ENCODE results near the gene TRIM59. TPM values are rescaled to one million over a fixed set of nuclear protein-coding genes. Genes with fewer than 3 reads are reported as not detected.

TRIM59 gene
- total and polyA plus RNA-seq, 2 of the 4 experiments (the other 2 are of a cell fraction): 8.0 to 65.4 TPM

DNA sequence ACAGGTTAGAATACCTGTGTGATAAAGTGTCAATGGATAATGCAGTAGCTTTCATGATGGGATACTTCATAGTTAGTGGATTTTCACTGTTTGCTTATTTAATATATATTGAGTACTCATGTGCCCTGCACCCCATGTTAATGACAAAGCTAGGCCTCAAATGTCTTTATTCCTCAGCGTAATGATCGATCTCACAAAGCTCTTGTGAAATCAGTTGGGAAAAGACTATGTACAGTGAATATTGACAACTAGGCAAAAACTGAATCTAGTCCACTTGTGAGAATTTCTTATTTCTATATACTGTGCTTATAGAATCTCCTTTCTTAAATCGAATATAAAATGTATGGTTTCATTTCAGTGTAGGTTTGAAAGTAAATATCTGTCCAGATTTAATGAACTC lies 32.3 kb downstream of the TRIM59 start:
- Histone ChIP-seq H2BK15ac (ENCODE audit: low read depth, low read length) (no peak overlapping the region), H3K36me3 (ENCODE audit: control insufficient read depth, insufficient read depth, low read length) (peaks cover 16% of the 10 kb centered on the region), H3K27me3 (ENCODE audit: control insufficient read depth, insufficient read depth, low read length) (no peaks in the 10 kb centered on the region), H3K56ac (ENCODE audit: extremely low read depth, insufficient read depth, low read length) (no peak overlapping the region), H3K9me1 (ENCODE audit: insufficient read depth, low read length) (peaks cover 3% of the 10 kb centered on the region; the same call in 1 of the 2 replicates), H2BK20ac (ENCODE audit: low read depth, low read length) (no peak overlapping the region), H3K18ac (ENCODE audit: low read depth, low read length) (no peak overlapping the region), H3K4ac (ENCODE audit: low read depth, low read length) (no peak overlapping the region), H3K4me1 (ENCODE audit: control insufficient read depth, insufficient read depth, low read length) (peaks cover 2% of the 10 kb centered on the region), H4K91ac (ENCODE audit: insufficient read depth, low read depth, low read length) (no peak overlapping the region), H4K20me1 (ENCODE audit: insufficient read depth, low read length) (no peaks in the 10 kb centered on the region), H2AFZ (replicated peaks; ENCODE audit: low read length, poor library complexity) (no peak overlapping the region), H3K14ac (replicated peaks; ENCODE audit: low read depth, low read length) (no peak overlapping the region), H3K4me2 (ENCODE audit: low read depth, low read length) (no peak overlapping the region), H3K79me1 (ENCODE audit: low read depth in 1 of 2, low read length in 2 of 2) (peaks cover 30 to 32% of the 10 kb centered on the region in 2 experiments), H2AK9ac (replicated peaks; ENCODE audit: low read depth, low read length, poor library complexity) (no peak overlapping the region), H2BK5ac (ENCODE audit: low read depth, low read length, poor library complexity, severe bottlenecking) (no peak overlapping the region), H3K27ac (ENCODE audit: insufficient read depth, low read length) (no peak overlapping the region), H3K9ac (ENCODE audit: low read depth, low read length) (no peak overlapping the region), H4K5ac (ENCODE audit: low read depth, low read length) (no peak overlapping the region; the same call in 1 of the 2 replicates), H2BK120ac (ENCODE audit: low read depth, low read length) (no peak overlapping the region), H3K23ac (ENCODE audit: low read depth, low read length) (no peak overlapping the region), H3K4me3 (ENCODE audit: insufficient read depth, low read depth, low read length) (no peak overlapping the region), H4K8ac (ENCODE audit: low read depth in 2 of 2, low read length in 2 of 2) (0 out of 4 replicates have a peak overlapping the region, but pooled peaks of 1 of the 2 experiments have one; percentile 25), H3K9me3 (ENCODE audit: control insufficient read depth, insufficient read depth, low read length) (no peaks in the 10 kb centered on the region), H2AK5ac (ENCODE audit: low read depth, low read length) (no peak overlapping the region)
- TF ChIP-seq BHLHE40 (IDR thresholded peaks at IDR 0.05; ENCODE audit: low read depth, low read length) (no peak), MXI1 (IDR thresholded peaks at IDR 0.05; ENCODE audit: borderline replicate concordance, low read depth, low read length) (no peak), CTCF (conservative IDR thresholded peaks at IDR 0.05; ENCODE audit: low read depth, low read length) (no peak), CEBPB (IDR thresholded peaks at IDR 0.05; ENCODE audit: low read depth, low read length) (no peak), NFE2L2 (IDR thresholded peaks at IDR 0.05; ENCODE audit: low read depth, low read length) (no peak), FOS (IDR thresholded peaks at IDR 0.05; ENCODE audit: low read depth, low read length) (no peak), POLR2A (IDR thresholded peaks at IDR 0.05; ENCODE audit: low read depth, low read length) (no peak), RAD21 (IDR thresholded peaks at IDR 0.05; ENCODE audit: low read length) (no peak), MAZ (IDR thresholded peaks at IDR 0.05; ENCODE audit: borderline replicate concordance, low read depth, low read length) (no peak), CHD1 (IDR thresholded peaks at IDR 0.05; ENCODE audit: low read depth, low read length) (no peak), MAFK (IDR thresholded peaks at IDR 0.05; ENCODE audit: low read depth, low read length) (no peak), SMC3 (IDR thresholded peaks at IDR 0.05; ENCODE audit: low read depth, low read length) (no peak), RFX5 (IDR thresholded peaks at IDR 0.05; ENCODE audit: low read depth, low read length) (no peak), USF2 (IDR thresholded peaks at IDR 0.05; ENCODE audit: low read depth, low read length) (no peak), RCOR1 (IDR thresholded peaks at IDR 0.05; ENCODE audit: insufficient replicate concordance, low read length) (no peak)
- TF ChIP-seq, protein P1, sequence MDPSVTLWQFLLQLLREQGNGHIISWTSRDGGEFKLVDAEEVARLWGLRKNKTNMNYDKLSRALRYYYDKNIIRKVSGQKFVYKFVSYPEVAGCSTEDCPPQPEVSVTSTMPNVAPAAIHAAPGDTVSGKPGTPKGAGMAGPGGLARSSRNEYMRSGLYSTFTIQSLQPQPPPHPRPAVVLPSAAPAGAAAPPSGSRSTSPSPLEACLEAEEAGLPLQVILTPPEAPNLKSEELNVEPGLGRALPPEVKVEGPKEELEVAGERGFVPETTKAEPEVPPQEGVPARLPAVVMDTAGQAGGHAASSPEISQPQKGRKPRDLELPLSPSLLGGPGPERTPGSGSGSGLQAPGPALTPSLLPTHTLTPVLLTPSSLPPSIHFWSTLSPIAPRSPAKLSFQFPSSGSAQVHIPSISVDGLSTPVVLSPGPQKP (IDR thresholded peaks at IDR 0.05; ENCODE audit: borderline replicate concordance, low read depth, low read length): no peak
- no TSS peak for BruUV-seq (replicated peaks)
- POLR2A ChIA-PET (ENCODE audit: unreplicated experiment): no interaction called here
- intact Hi-C loops (cut with micrococcal nuclease) (loop anchor here (10.0 kb wide), 1 partner anchor 653 kb away; no protein-coding TSS in a partner anchor), in situ Hi-C loops (cut with MboI; ENCODE audit: low sequenced_read_pairs) (loop anchor here (10.0 to 25.0 kb wide), 3 partner anchors 253 to 530 kb away; no protein-coding TSS in a partner anchor), dilution Hi-C loops (cut with HindIII; ENCODE audit: low sequenced_read_pairs, unreplicated experiment) (no loop called here)
- DNase-seq: no peak
- CTCF ChIA-PET: interaction anchor here (1.2 to 1.6 kb wide), 2 partner anchors 33 to 254 kb away, joined by 3 to 4 read pairs; partner anchors contain the start of gene TRIM59
- no peak for ATAC-seq (ENCODE audit: low read depth)
- WGBS, 2 experiments (ENCODE audit: extremely low coverage in 2 of 2, insufficient read length in 1 of 2): no CpG with 5 or more reads among the region's 3 CpGs
